Thymus (tissue), 2 donors: Measurements from ENCODE around the gene CALM1. TPM values are rescaled to one million over a fixed set of nuclear protein-coding genes. Genes with fewer than 3 reads are reported as not detected.

Experiments used
- polyA plus RNA-seq: library from polyadenylated mRNA; stranded (reverse); fragments of 200-250 nt; gene quantifications from one replicate; pipeline ENCODE4 v1.2.3, GENCODE V29; 2013
- total RNA-seq: library from RNA; stranded (reverse); fragments of 120-200 nt; gene quantifications from one replicate; pipeline ENCODE4 v1.2.4, GENCODE V29; 2013
- donor health status: healthy.

Gene CALM1
- total and polyA plus RNA-seq, 2 donors, result 247 to 302 TPM

Other genes starting within 250 kb of the CALM1 start
- gene PSMC1, start 140.5 kb upstream of the CALM1 start, total RNA-seq, result 138 TPM
- 134 TPM for gene PSMC1, start 140.5 kb upstream of the CALM1 start, polyA plus RNA-seq
- 12.5 TPM for gene NRDE2, start 65.1 kb upstream of the CALM1 start, total RNA-seq
- 9.4 TPM for gene NRDE2, start 65.1 kb upstream of the CALM1 start, polyA plus RNA-seq